ENCODE measurements around the gene TBC1D3B.
"Not testable (repeated sequence)": the region's sequence is repeated elsewhere in the genome, so short reads cannot be mapped to it uniquely, and the experiment has no call there.

The TBC1D3B gene

GRCh38 chr17:36209575-36209974 lies 33.1 kb upstream of the TBC1D3B start:
- Histone ChIP-seq H3K9me3 (ENCODE audit: control insufficient read depth, insufficient read depth, low read depth, low read length) (no peaks in the 10 kb centered on the region), H3K27ac (ENCODE audit: extremely low read depth, low read depth, low read length) (no peak overlapping the region), H3K36me3 (ENCODE audit: control insufficient read depth in 2 of 2, insufficient read depth in 1 of 2, low read length in 2 of 2) (no peaks in the 10 kb centered on the region), H3K4me3 (ENCODE audit: low read depth, low read length) (no peak overlapping the region), H3K4me1 (ENCODE audit: control insufficient read depth, insufficient read depth, low read length) (no peaks in the 10 kb centered on the region)
- ChIA-PET CTCF (no interaction called here), POLR2A (no interaction called here)
- no peak for TF ChIP-seq ZNF423 (tag by site-specific recombination; IDR thresholded peaks at IDR 0.05)
- TF ChIP-seq, protein P1, sequence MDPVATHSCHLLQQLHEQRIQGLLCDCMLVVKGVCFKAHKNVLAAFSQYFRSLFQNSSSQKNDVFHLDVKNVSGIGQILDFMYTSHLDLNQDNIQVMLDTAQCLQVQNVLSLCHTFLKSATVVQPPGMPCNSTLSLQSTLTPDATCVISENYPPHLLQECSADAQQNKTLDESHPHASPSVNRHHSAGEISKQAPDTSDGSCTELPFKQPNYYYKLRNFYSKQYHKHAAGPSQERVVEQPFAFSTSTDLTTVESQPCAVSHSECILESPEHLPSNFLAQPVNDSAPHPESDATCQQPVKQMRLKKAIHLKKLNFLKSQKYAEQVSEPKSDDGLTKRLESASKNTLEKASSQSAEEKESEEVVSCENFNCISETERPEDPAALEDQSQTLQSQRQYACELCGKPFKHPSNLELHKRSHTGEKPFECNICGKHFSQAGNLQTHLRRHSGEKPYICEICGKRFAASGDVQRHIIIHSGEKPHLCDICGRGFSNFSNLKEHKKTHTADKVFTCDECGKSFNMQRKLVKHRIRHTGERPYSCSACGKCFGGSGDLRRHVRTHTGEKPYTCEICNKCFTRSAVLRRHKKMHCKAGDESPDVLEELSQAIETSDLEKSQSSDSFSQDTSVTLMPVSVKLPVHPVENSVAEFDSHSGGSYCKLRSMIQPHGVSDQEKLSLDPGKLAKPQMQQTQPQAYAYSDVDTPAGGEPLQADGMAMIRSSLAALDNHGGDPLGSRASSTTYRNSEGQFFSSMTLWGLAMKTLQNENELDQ (tag by site-specific recombination; IDR thresholded peaks at IDR 0.05; ENCODE audit: low read depth): no peak

GRCh38 chr17:36207383-36207782 lies 30.9 kb upstream of the TBC1D3B start:
- H3K9me3 ChIP-seq (ENCODE audit: control insufficient read depth, insufficient read depth, low read depth, low read length); POLR2A ChIA-PET; H3K27ac ChIP-seq (ENCODE audit: extremely low read depth, low read depth, low read length); H3K36me3 ChIP-seq (ENCODE audit: control insufficient read depth in 2 of 2, insufficient read depth in 1 of 2, low read length in 2 of 2); H3K4me3 ChIP-seq (ENCODE audit: low read depth, low read length); CTCF ChIA-PET; H3K4me1 ChIP-seq (ENCODE audit: control insufficient read depth, insufficient read depth, low read length): not testable (repeated sequence)

DNA sequence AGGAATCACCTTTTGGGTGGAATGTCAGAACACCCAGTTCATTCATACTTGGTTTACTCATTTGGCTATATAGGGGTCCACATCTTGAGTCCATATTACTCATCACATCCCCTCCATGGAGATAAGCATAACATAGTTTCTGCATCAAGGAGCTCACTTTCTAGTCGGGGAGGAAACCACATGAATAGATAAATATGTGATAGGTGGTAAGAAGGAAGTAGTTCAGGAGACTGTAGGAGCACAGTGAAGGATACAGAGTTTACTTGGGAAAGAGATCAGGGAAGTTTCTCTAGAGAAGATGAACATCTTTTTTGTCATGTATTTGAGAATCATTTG lies 30.0 kb upstream of the TBC1D3B start:
- POLR2A ChIA-PET; H3K36me3 ChIP-seq (ENCODE audit: control insufficient read depth in 2 of 2, insufficient read depth in 1 of 2, low read length in 2 of 2); CTCF ChIA-PET: not testable (repeated sequence)

DNA sequence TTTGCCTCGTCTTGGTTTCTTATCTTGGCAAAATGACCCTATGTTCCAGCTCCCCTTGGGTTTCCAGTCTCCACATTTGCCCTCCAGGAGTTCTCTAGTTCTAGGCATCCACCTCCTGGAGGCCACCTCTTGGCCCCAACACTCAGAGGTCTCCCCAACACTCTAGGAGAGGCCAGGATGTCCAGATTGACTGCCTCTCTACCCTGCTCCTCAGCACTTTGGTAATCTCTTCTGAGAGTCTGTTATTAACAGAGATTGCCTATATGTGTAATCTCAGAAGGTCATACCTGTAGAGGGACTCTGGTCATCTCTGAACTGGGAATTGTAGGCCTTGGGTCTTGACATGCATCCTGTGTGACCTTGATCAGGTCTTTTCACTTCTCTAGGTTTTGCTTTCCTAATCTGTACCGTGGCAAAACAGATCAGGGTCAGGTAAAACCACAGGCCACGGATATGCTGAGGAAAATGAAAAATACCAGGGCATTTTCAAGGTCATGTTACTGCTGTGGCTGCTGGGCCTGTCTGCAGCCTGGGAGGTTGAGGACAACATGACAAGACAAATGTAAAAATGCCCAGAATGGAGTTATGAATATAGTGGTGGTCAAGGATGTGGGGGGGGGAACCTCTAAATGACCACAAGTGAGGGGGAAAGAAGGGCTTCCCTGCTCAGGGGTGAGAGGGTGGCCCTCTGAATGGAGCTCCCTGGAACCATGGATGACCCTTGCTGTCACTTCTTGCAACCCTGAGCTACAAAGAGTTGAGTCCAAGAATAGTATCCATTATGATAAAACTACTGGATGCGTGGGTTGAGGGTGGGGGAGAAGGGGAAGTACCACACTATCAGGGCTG lies 29.4 kb upstream of the TBC1D3B start:
- POLR2A ChIA-PET: no interaction called here
- no peaks in the 10 kb centered on the region for H3K9me3 ChIP-seq (ENCODE audit: control insufficient read depth, insufficient read depth, low read depth, low read length)
- H3K36me3 ChIP-seq (ENCODE audit: control insufficient read depth in 2 of 2, insufficient read depth in 1 of 2, low read length in 2 of 2): no peaks in the 10 kb centered on the region
- TF ChIP-seq BCL11B (tag by site-specific recombination; IDR thresholded peaks at IDR 0.05; ENCODE audit: low read depth) (no peak), ZSCAN23 (tag by site-specific recombination; IDR thresholded peaks at IDR 0.05) (no peak)
- CTCF ChIA-PET: no interaction called here
- no peak overlapping the region for H3K4me3 ChIP-seq (ENCODE audit: low read depth, low read length)
- no peak overlapping the region for H3K27ac ChIP-seq (ENCODE audit: extremely low read depth, low read depth, low read length)
- H3K4me1 ChIP-seq (ENCODE audit: control insufficient read depth, insufficient read depth, low read length): no peaks in the 10 kb centered on the region

More for the DNA sequence above, 30.0 kb upstream of the TBC1D3B start:
- H3K27ac ChIP-seq (ENCODE audit: extremely low read depth, low read depth, low read length); H3K4me1 ChIP-seq (ENCODE audit: control insufficient read depth, insufficient read depth, low read length); H3K9me3 ChIP-seq (ENCODE audit: control insufficient read depth, insufficient read depth, low read depth, low read length); H3K4me3 ChIP-seq (ENCODE audit: low read depth, low read length): not testable (repeated sequence)

GRCh38 chr17:36204724-36205500 lies 28.5 kb upstream of the TBC1D3B start:
- H3K4me1 ChIP-seq (ENCODE audit: control insufficient read depth, insufficient read depth, low read length): no peaks in the 10 kb centered on the region
- CTCF ChIA-PET: no interaction called here
- H3K4me3 ChIP-seq (ENCODE audit: low read depth, low read length): no peak overlapping the region
- no peaks in the 10 kb centered on the region for H3K9me3 ChIP-seq (ENCODE audit: control insufficient read depth, insufficient read depth, low read depth, low read length)
- POLR2A ChIA-PET: no interaction called here
- no peaks in the 10 kb centered on the region for H3K36me3 ChIP-seq (ENCODE audit: control insufficient read depth in 2 of 2, insufficient read depth in 1 of 2, low read length in 2 of 2)
- H3K27ac ChIP-seq (ENCODE audit: extremely low read depth, low read depth, low read length): no peak overlapping the region
- TF ChIP-seq ZNF2 (tag by site-specific recombination; IDR thresholded peaks at IDR 0.05) (no peak), ZBTB48 (tag by site-specific recombination; IDR thresholded peaks at IDR 0.05) (no peak), ZNF791 (tag by site-specific recombination; IDR thresholded peaks at IDR 0.05) (no peak), BCL11B (tag by site-specific recombination; IDR thresholded peaks at IDR 0.05; ENCODE audit: low read depth) (no peak), RBAK (tag by site-specific recombination; IDR thresholded peaks at IDR 0.05) (no peak), ZNF311 (tag by site-specific recombination; IDR thresholded peaks at IDR 0.05; ENCODE audit: borderline replicate concordance) (no peak), ZNF350 (tag by site-specific recombination; IDR thresholded peaks at IDR 0.05) (no peak)
- TF ChIP-seq, protein P2, sequence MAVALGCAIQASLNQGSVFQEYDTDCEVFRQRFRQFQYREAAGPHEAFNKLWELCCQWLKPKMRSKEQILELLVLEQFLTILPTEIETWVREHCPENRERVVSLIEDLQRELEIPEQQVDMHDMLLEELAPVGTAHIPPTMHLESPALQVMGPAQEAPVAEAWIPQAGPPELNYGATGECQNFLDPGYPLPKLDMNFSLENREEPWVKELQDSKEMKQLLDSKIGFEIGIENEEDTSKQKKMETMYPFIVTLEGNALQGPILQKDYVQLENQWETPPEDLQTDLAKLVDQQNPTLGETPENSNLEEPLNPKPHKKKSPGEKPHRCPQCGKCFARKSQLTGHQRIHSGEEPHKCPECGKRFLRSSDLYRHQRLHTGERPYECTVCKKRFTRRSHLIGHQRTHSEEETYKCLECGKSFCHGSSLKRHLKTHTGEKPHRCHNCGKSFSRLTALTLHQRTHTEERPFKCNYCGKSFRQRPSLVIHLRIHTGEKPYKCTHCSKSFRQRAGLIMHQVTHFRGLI (tag by site-specific recombination; IDR thresholded peaks at IDR 0.05): no peak
- TF ChIP-seq, protein P3, sequence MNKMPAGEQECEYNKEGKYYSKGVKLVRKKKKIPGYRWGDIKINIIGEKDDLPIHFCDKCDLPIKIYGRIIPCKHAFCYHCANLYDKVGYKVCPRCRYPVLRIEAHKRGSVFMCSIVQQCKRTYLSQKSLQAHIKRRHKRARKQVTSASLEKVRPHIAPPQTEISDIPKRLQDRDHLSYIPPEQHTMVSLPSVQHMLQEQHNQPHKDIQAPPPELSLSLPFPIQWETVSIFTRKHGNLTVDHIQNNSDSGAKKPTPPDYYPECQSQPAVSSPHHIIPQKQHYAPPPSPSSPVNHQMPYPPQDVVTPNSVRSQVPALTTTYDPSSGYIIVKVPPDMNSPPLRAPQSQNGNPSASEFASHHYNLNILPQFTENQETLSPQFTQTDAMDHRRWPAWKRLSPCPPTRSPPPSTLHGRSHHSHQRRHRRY (tag by site-specific recombination; IDR thresholded peaks at IDR 0.05): no peak
- TF ChIP-seq, protein P4, sequence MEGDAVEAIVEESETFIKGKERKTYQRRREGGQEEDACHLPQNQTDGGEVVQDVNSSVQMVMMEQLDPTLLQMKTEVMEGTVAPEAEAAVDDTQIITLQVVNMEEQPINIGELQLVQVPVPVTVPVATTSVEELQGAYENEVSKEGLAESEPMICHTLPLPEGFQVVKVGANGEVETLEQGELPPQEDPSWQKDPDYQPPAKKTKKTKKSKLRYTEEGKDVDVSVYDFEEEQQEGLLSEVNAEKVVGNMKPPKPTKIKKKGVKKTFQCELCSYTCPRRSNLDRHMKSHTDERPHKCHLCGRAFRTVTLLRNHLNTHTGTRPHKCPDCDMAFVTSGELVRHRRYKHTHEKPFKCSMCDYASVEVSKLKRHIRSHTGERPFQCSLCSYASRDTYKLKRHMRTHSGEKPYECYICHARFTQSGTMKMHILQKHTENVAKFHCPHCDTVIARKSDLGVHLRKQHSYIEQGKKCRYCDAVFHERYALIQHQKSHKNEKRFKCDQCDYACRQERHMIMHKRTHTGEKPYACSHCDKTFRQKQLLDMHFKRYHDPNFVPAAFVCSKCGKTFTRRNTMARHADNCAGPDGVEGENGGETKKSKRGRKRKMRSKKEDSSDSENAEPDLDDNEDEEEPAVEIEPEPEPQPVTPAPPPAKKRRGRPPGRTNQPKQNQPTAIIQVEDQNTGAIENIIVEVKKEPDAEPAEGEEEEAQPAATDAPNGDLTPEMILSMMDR (tag by site-specific recombination; IDR thresholded peaks at IDR 0.05): no peak

Data from HEK293 (cell line).